HepG2 (cell line): Measurements from ENCODE around the gene TMED6. TPM values are rescaled to one million over a fixed set of nuclear protein-coding genes. Genes with fewer than 3 reads are reported as not detected.

Experiments used
- ELF1 ChIP-seq: sonication (generic); formaldehyde crosslinking; IDR thresholded peaks from 2 replicates; pipeline ENCODE4 v1.4.0; 2020; ENCODE audit warnings: missing genetic modification reagents
- IRF1 ChIP-seq: sonication (generic); formaldehyde crosslinking; IDR thresholded peaks from 2 replicates; pipeline ENCODE4 v1.4.0; 2020; ENCODE audit warnings: low read depth, mild to moderate bottlenecking, missing genetic modification reagents
- RFX1 ChIP-seq: fragments of 450-650 bp; IDR thresholded peaks from 2 replicates; pipeline ENCODE4 v1.6.1; 2017
- SRSF9 ChIP-seq: fragments of 200-400 bp; formaldehyde crosslinking; IDR thresholded peaks from 2 replicates; pipeline ENCODE4 v1.6.1; 2018; ENCODE audit warnings: borderline replicate concordance, mild to moderate bottlenecking, low read depth, low read length; ENCODE audit not compliant: insufficient read depth, poor library complexity, severe bottlenecking
- THRA ChIP-seq: sonication (generic); formaldehyde crosslinking; IDR thresholded peaks from 2 replicates; pipeline ENCODE4 v1.4.0; 2020; ENCODE audit warnings: missing genetic modification reagents, borderline replicate concordance
- TOE1 ChIP-seq: sonication (generic); formaldehyde crosslinking; IDR thresholded peaks from 2 replicates; pipeline ENCODE4 v1.4.0; 2020; ENCODE audit warnings: mild to moderate bottlenecking, missing genetic modification reagents
- ZNF878 ChIP-seq: sonication (generic); formaldehyde crosslinking; IDR thresholded peaks from 2 replicates; pipeline ENCODE4 v1.8.1; 2023; ENCODE audit warnings: mild to moderate bottlenecking, missing genetic modification reagents, moderate library complexity
- ZNF891 ChIP-seq: sonication (generic); formaldehyde crosslinking; IDR thresholded peaks from 2 replicates; pipeline ENCODE4 v1.5.0; 2020; ENCODE audit warnings: mild to moderate bottlenecking, missing genetic modification reagents
- ZSCAN29 ChIP-seq: sonication (generic); formaldehyde crosslinking; conservative IDR thresholded peaks from 2 replicates; pipeline ENCODE4 v1.4.0; 2020; ENCODE audit warnings: mild to moderate bottlenecking, missing genetic modification reagents
- polyA plus RNA-seq, 8 experiments: library from polyadenylated mRNA; depleted of rRNA in 3 of 8; stranded (reverse) in 7 of 8; unstranded in 1 of 8; fragments of >200 nt; fragmentation: Illumina TruSeq in 4 of 8; extraction: Trizol in 4 of 8; gene quantifications; 2 replicates each; pipeline versions ENCODE4 v1.2.1 to v1.2.3, GENCODE V29; 2011 to 2016; ENCODE audit warnings: low read depth in 4 of 8, missing spikeins in 1 of 8, mixed read lengths in 1 of 8; ENCODE audit not compliant: insufficient read depth in 1 of 8
- total RNA-seq, 5 experiments: library from RNA; depleted of rRNA; stranded (reverse); fragments of >200 nt; fragmentation: Illumina TruSeq; extraction: Trizol; gene quantifications; 2 replicates each; pipeline ENCODE4 v1.2.3, GENCODE V29; 2016; ENCODE audit warnings: low read depth in 1 of 5
- TF ChIP-seq, protein P1 (sequence below), 2 experiments: fragments of 450-650 bp in 1 of 2; sonication (generic) in 1 of 2; formaldehyde crosslinking; IDR thresholded peaks; 2 replicates each; pipeline versions ENCODE4 v1.5.0 to v1.8.0; 2020 to 2022; ENCODE audit warnings: mild to moderate bottlenecking in 1 of 2, missing genetic modification reagents in 1 of 2
- TF ChIP-seq, protein P2 (sequence below): sonication (generic); formaldehyde crosslinking; IDR thresholded peaks from 2 replicates; pipeline ENCODE4 v1.4.0; 2020; ENCODE audit warnings: missing genetic modification reagents, mild to moderate bottlenecking, borderline replicate concordance
- TF ChIP-seq, protein P3 (sequence below): sonication (generic); formaldehyde crosslinking; IDR thresholded peaks from 2 replicates; pipeline ENCODE4 v1.8.1; 2023; ENCODE audit warnings: missing genetic modification reagents, inconsistent platforms, borderline replicate concordance
- TF ChIP-seq, protein P4 (sequence below): sonication (generic); formaldehyde crosslinking; IDR thresholded peaks from 2 replicates; pipeline ENCODE4 v1.8.1; 2023; ENCODE audit warnings: mild to moderate bottlenecking, missing genetic modification reagents
- TF ChIP-seq, protein P5 (sequence below): IDR thresholded peaks from 2 replicates; pipeline ENCODE4 v1.6.1; 2012; ENCODE audit warnings: inconsistent platforms
- TF ChIP-seq, protein P6 (sequence below): sonication (generic); formaldehyde crosslinking; IDR thresholded peaks from 2 replicates; pipeline ENCODE4 v1.4.0; 2020; ENCODE audit warnings: missing genetic modification reagents, borderline replicate concordance

TMED6 gene
- total and polyA plus RNA-seq, 2 of the 13 experiments (the other 11 are each of a cell fraction or from before 2014, with no cell fraction given), result 9.8 to 14.4 TPM

DNA sequence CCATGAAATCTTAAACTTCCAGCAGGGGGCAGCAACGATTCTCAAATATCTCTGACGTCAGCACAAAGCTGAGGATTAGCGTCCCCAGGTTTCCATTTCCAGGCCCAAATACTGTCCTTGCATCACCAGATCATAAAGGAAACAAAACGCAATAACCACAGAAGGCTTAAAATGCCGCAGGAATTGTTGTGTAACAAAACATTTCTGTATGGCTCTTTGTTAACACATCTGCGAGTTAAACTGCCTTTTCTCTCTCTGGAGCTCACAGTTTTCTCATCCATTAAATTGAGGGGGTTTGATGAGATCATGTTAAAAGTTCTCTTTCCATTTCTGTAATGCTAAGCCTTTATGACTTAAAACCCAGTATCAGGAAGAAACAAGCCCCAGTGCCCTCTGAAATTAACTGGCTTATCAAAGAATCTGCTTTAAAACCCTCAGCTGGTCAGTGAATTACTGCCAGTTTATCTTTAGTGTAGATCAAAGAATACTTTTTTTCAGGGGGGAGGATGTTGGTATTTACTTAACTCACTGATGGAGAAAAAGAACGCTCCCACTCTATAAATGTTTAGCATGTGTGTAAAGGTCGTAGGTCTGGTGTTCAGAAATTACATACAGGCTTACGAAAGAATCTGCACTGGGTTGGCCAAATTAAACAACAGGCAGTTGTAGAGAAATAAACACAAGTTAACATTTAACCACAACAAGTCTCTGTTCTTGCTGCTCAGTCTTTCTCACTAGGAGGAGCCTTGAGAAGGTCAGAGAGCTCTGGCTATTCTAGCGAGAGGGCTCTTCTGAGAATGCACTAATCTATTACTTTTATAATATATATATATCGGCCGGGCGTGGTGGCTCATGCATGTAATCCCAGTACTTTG lies 44.8 kb upstream of the TMED6 start (continued):
- no peak for TF ChIP-seq IRF1 (CRISPR knock-in tag)
- TF ChIP-seq ZNF891, result no peak
- no peak for TF ChIP-seq ELF1 (CRISPR knock-in tag)
- TF ChIP-seq, protein P1, sequence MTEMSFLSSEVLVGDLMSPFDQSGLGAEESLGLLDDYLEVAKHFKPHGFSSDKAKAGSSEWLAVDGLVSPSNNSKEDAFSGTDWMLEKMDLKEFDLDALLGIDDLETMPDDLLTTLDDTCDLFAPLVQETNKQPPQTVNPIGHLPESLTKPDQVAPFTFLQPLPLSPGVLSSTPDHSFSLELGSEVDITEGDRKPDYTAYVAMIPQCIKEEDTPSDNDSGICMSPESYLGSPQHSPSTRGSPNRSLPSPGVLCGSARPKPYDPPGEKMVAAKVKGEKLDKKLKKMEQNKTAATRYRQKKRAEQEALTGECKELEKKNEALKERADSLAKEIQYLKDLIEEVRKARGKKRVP (CRISPR knock-in tag; IDR thresholded peaks at IDR 0.05), result peak; percentile 14 to 87; a peak in 2 of 4 replicates
- TF ChIP-seq THRA (CRISPR knock-in tag), result peak; percentile 75
- TF ChIP-seq, protein P2, sequence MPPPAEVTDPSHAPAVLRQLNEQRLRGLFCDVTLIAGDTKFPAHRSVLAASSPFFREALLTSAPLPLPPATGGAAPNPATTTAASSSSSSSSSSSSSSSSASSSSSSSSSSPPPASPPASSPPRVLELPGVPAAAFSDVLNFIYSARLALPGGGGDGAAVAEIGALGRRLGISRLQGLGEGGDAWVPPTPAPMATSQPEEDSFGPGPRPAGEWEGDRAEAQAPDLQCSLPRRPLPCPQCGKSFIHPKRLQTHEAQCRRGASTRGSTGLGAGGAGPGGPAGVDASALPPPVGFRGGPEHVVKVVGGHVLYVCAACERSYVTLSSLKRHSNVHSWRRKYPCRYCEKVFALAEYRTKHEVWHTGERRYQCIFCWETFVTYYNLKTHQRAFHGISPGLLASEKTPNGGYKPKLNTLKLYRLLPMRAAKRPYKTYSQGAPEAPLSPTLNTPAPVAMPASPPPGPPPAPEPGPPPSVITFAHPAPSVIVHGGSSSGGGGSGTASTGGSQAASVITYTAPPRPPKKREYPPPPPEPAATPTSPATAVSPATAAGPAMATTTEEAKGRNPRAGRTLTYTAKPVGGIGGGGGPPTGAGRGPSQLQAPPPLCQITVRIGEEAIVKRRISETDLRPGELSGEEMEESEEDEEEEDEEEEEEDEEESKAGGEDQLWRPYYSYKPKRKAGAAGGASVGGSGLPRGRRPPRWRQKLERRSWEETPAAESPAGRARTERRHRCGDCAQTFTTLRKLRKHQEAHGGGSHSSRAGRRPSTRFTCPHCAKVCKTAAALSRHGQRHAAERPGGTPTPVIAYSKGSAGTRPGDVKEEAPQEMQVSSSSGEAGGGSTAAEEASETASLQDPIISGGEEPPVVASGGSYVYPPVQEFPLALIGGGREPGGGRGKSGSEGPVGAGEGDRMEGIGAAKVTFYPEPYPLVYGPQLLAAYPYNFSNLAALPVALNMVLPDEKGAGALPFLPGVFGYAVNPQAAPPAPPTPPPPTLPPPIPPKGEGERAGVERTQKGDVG (CRISPR knock-in tag), result no peak
- TF ChIP-seq, protein P3, sequence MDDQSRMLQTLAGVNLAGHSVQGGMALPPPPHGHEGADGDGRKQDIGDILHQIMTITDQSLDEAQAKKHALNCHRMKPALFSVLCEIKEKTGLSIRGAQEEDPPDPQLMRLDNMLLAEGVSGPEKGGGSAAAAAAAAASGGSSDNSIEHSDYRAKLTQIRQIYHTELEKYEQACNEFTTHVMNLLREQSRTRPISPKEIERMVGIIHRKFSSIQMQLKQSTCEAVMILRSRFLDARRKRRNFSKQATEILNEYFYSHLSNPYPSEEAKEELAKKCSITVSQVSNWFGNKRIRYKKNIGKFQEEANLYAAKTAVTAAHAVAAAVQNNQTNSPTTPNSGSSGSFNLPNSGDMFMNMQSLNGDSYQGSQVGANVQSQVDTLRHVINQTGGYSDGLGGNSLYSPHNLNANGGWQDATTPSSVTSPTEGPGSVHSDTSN (CRISPR knock-in tag), result no peak
- TF ChIP-seq ZNF878 (CRISPR knock-in tag), result peak; percentile 70; the same call in 1 of the 2 replicates
- no peak for TF ChIP-seq RFX1
- TF ChIP-seq, protein P4, sequence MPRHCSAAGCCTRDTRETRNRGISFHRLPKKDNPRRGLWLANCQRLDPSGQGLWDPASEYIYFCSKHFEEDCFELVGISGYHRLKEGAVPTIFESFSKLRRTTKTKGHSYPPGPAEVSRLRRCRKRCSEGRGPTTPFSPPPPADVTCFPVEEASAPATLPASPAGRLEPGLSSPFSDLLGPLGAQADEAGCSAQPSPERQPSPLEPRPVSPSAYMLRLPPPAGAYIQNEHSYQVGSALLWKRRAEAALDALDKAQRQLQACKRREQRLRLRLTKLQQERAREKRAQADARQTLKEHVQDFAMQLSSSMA (CRISPR knock-in tag), result no peak
- TF ChIP-seq TOE1 (CRISPR knock-in tag), result peak; percentile 69; the same call in 1 of the 2 replicates
- TF ChIP-seq, protein P5, sequence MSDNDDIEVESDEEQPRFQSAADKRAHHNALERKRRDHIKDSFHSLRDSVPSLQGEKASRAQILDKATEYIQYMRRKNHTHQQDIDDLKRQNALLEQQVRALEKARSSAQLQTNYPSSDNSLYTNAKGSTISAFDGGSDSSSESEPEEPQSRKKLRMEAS, result peak; percentile 44; the same call in 1 of the 2 replicates
- TF ChIP-seq, protein P6, sequence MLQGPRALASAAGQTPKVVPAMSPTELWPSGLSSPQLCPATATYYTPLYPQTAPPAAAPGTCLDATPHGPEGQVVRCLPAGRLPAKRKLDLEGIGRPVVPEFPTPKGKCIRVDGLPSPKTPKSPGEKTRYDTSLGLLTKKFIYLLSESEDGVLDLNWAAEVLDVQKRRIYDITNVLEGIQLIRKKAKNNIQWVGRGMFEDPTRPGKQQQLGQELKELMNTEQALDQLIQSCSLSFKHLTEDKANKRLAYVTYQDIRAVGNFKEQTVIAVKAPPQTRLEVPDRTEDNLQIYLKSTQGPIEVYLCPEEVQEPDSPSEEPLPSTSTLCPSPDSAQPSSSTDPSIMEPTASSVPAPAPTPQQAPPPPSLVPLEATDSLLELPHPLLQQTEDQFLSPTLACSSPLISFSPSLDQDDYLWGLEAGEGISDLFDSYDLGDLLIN (CRISPR knock-in tag), result no peak
- TF ChIP-seq ZSCAN29 (CRISPR knock-in tag), result peak; percentile 19; the same call in 1 of the 2 replicates
- no peak for TF ChIP-seq SRSF9
